ENCODE data around the gene RAB11FIP3.

RAB11FIP3 gene

DNA sequence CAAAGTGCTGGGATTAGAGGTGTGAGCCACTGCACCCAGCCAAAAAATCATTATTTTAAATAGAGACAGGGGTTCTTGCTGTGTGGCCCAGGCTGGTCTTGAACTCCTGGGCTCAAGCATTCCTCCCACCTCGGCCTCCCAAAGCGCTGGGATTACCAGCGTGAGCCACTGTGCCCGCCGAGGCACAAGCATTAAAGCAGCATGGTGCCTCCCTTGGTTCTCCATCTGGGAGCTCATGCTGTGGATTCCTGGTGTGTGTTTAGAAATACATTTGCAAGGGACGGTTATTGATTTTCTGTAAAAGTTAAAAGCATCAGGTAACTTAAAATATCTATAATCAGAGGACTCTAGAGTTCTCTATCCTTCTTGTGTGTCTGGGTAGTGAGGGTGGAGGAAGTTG lies 87.4 kb downstream of the RAB11FIP3 start:
- H3K36me3 Mint-ChIP-seq, result peaks cover 6% of the 10 kb centered on the region
- ATAC-seq (ENCODE audit: low read depth), result no peak
- no peak for DNase-seq (ENCODE audit: low spot score in 2 of 2)
- H3K27ac Mint-ChIP-seq, result no peak overlapping the region
- H3K4me1 Mint-ChIP-seq, result no peaks in the 10 kb centered on the region
- H3K27me3 Mint-ChIP-seq, result no peaks in the 10 kb centered on the region
- no peaks in the 10 kb centered on the region for H3K9me3 Mint-ChIP-seq
- H3K4me3 Mint-ChIP-seq, result no peak overlapping the region

GRCh38 chr16:513950-514349 lies 88.5 kb downstream of the RAB11FIP3 start:
- ATAC-seq (ENCODE audit: low read depth) (no peak), DNase-seq (ENCODE audit: low spot score in 2 of 2) (no peak)
- Mint-ChIP-seq H3K9me3 (no peaks in the 10 kb centered on the region), H3K4me3 (no peak overlapping the region), H3K27me3 (no peaks in the 10 kb centered on the region), H3K36me3 (peaks cover 6% of the 10 kb centered on the region), H3K27ac (no peak overlapping the region), H3K4me1 (no peaks in the 10 kb centered on the region)

DNA sequence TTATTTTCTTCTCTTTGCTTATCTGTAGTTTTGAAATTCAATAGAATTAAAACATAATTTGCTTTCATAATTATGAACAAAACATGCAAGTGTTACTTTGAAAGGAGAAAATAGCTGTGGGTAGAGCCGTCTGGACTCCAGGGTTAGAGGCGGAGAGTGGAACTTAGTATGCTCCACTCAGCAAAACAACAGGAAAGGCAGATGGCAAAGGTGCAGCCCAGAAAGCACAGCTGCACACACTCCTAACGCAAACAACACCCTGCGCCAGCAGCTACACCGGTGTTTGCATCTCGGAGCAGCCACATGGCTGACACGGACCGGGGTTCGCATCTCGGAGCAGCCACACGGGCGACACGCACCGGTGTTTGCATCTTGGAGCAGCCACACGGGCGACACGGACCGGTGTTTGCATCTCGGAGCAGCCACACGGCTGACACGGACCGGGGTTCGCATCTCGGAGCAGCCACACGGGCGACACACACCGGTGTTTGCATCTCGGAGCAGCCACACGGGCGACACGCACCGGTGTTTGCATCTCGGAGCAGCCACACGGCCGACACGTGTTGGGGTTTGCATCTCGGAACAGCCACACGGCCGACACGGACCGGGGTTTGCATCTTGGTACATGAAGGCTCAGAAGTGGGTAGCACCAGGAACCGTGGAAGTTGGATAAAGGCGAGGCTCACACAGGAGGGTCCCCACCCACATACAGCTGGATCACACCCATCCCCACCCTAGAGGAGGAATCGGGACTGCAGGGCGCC lies 89.9 kb downstream of the RAB11FIP3 start:
- Mint-ChIP-seq H3K27ac (no peak overlapping the region), H3K36me3 (peaks cover 6% of the 10 kb centered on the region), H3K9me3 (no peaks in the 10 kb centered on the region), H3K4me3 (no peak overlapping the region), H3K4me1 (no peaks in the 10 kb centered on the region), H3K27me3 (no peaks in the 10 kb centered on the region)
- ATAC-seq (ENCODE audit: low read depth), result no peak
- no peak for DNase-seq (ENCODE audit: low spot score in 2 of 2)

GRCh38 chr16:515939-516226 lies 90.4 kb downstream of the RAB11FIP3 start:
- DNase-seq (ENCODE audit: low spot score in 2 of 2) (no peak), ATAC-seq (ENCODE audit: low read depth) (no peak)
- Mint-ChIP-seq H3K27me3 (no peaks in the 10 kb centered on the region), H3K4me3 (no peak overlapping the region), H3K4me1 (no peaks in the 10 kb centered on the region), H3K9me3 (no peaks in the 10 kb centered on the region), H3K36me3 (peaks cover 6% of the 10 kb centered on the region), H3K27ac (no peak overlapping the region)

DNA sequence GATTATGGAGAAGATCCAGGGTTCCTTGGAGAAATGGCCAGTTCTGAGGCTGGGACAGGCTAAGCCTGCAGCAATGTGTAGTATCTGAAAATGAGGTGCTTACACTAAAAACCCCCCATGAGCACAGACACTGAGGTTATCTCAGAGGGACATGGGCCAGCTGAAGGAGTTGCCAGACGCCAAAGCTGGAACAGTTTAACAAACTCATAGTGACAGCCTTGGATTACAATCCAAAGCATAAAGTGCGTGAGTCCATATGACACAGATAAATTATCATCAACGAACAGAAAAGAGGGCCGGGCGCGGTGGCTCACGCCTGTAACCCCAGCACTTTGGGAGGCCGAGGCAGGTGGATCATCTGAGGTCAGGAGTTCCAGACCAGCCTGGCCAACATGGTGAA lies 90.9 kb downstream of the RAB11FIP3 start:
- DNase-seq (ENCODE audit: low spot score in 2 of 2) (no peak), ATAC-seq (ENCODE audit: low read depth) (no peak)
- Mint-ChIP-seq H3K9me3 (no peaks in the 10 kb centered on the region), H3K36me3 (peaks cover 6% of the 10 kb centered on the region), H3K27ac (no peak overlapping the region), H3K4me3 (no peak overlapping the region), H3K27me3 (no peaks in the 10 kb centered on the region), H3K4me1 (no peaks in the 10 kb centered on the region)

- Mint-ChIP-seq H3K36me3 (peaks cover 6% of the 10 kb centered on the region), H3K4me3 (no peak overlapping the region), H3K9me3 (no peaks in the 10 kb centered on the region), H3K4me1 (peaks cover 2% of the 10 kb centered on the region), H3K27ac (no peak overlapping the region), H3K27me3 (no peaks in the 10 kb centered on the region)
- no peak for ATAC-seq (ENCODE audit: low read depth)
- no peak for DNase-seq (ENCODE audit: low spot score in 2 of 2)
These were observed 93.4 kb downstream of the RAB11FIP3 start for GRCh38 chr16:518858-519257.

DNA sequence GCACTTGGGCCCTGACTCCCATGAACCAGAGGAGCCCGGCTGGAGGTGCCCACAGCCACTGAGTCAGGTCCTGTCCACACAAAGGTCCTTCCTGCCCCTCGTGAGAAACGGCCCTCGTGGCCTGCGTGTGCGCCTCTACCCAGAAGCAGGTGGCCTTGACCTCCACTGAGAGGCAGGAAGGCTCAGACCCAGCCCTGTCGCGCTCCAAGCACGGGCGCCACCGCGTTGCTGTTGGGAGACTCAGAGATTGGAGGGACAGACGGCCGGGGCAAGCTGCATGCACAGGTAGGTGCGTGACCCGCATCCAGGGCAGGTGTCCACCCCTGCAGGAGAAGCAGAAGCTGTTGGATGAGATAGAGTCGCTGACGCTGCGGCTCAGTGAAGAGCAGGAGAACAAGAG lies 94.0 kb downstream of the RAB11FIP3 start:
- Mint-ChIP-seq H3K27ac (no peak overlapping the region), H3K27me3 (no peaks in the 10 kb centered on the region), H3K36me3 (peaks cover 3% of the 10 kb centered on the region), H3K4me1 (peaks cover 5% of the 10 kb centered on the region), H3K4me3 (no peak overlapping the region), H3K9me3 (no peaks in the 10 kb centered on the region)
- DNase-seq (ENCODE audit: low spot score in 2 of 2), result no peak
- no peak for ATAC-seq (ENCODE audit: low read depth)

DNA sequence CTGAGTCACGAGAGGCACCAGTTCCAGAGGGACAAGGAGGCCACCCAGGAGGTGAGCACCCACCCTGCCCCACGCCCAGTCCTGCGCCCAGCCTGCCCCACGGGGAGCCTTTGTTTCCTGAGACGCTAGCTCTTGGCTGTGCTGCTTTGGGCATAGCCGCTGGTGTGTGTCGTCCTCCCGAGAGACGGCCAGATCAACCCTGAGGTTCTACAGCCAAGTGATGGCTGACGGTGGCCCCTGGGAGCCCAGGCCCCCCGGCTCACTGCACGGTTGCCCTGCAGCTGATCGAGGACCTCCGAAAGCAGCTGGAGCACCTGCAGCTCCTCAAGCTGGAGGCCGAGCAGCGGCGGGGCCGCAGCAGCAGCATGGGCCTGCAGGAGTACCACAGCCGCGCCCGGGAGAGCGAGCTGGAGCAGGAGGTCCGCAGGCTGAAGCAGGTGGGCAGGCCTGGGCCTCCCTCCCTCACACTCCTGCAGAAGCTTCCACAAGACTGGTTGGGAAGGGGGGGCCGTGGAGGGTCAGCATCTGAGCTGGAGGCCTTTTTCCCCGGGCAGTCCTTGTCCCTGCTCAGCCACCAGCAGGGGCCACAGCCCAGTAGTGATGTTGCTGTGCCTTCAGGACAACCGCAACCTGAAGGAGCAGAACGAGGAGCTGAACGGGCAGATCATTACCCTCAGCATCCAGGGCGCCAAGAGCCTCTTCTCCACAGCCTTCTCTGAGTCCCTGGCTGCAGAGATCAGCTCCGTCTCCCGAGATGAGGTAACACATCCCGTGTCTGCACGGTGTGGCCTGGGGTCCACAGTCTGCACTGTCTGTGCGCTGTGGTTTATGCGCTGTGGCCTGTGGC lies 94.6 kb downstream of the RAB11FIP3 start:
- peaks cover 5% of the 10 kb centered on the region for H3K4me1 Mint-ChIP-seq

DNA sequence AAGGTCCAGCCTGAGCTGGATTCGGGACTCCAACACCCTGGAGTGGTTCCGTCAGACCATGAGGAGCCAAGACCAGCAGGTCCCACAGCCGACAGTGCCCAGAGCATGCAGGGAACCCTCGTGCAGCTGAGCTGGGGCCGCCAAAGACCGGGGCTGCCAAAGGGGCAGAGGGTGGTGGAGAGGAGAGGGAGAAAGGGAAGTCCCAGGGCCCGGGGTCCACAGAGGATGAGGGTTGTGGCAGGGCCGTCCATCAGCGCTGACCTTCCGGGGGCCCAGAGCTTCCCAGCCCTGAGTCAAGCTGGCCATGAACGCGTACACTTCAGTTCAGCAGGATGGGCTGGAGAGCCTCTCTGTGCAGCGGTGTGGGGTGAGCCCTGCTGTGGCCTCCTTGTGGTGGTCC lies 95.4 kb downstream of the RAB11FIP3 start:
- no peak for DNase-seq (ENCODE audit: low spot score in 2 of 2)
- no peaks in the 10 kb centered on the region for H3K27me3 Mint-ChIP-seq
- H3K4me1 Mint-ChIP-seq, result peaks cover 11% of the 10 kb centered on the region
- H3K9me3 Mint-ChIP-seq, result no peaks in the 10 kb centered on the region
- H3K36me3 Mint-ChIP-seq, result no peaks in the 10 kb centered on the region
- no peak overlapping the region for H3K27ac Mint-ChIP-seq
- no peak overlapping the region for H3K4me3 Mint-ChIP-seq
- no peak for ATAC-seq (ENCODE audit: low read depth)

More for the DNA sequence above, 94.6 kb downstream of the RAB11FIP3 start:
- Mint-ChIP-seq H3K27ac (no peak overlapping the region), H3K9me3 (no peaks in the 10 kb centered on the region), H3K36me3 (no peaks in the 10 kb centered on the region), H3K4me3 (no peak overlapping the region), H3K27me3 (no peaks in the 10 kb centered on the region)
- ATAC-seq (ENCODE audit: low read depth) (no peak), DNase-seq (ENCODE audit: low spot score in 2 of 2) (no peak)

DNA sequence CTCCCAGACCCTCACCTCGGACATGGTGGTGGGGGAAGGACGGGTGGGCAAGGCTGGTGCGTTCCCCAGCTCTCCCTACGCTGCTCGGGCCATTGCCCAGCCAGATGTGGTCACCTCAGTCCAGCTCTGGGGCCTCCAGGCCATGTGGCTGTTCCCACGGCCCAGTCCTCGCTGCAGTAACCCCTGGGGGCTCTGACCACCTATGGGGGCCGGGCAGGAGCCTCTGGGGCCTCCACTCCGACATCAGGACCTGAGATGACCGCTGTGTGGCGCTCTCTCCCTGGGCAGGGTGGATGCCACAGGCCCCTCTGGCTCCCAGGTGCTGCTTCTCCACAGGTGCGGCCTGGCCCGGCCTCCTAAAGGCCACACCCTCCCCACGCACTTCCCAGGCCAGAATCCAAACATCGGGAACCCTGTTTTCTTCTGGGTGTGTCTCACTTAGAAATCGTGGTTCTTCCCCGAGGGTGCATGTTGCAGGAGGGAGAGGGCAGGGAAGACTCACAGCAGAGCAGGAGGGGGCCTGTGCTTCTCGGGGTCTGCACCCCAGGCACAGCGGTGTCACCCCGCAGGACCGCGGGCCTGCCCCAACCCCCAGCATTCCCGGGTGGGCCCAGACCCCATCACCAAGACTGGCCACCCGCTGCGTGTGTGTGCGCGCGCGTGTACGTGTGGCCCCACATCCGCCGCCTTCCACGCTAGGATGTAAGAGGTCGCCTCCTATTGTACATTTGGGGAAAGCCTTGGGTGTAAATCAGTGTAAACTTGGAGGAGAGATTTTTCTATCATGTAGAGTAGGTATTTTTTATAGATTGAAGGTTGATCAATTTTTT lies 96.1 kb downstream of the RAB11FIP3 start:
- DNase-seq (ENCODE audit: low spot score in 2 of 2) (no peak), ATAC-seq (ENCODE audit: low read depth) (no peak)
- H3K27me3 Mint-ChIP-seq, result no peaks in the 10 kb centered on the region
- peaks cover 13% of the 10 kb centered on the region for H3K4me1 Mint-ChIP-seq
- H3K4me3 Mint-ChIP-seq, result no peak overlapping the region
- H3K36me3 Mint-ChIP-seq, result no peaks in the 10 kb centered on the region
- H3K9me3 Mint-ChIP-seq, result no peaks in the 10 kb centered on the region
- no peak overlapping the region for H3K27ac Mint-ChIP-seq

GRCh38 chr16:522320-523096 lies 97.1 kb downstream of the RAB11FIP3 start:
- no peaks in the 10 kb centered on the region for H3K9me3 Mint-ChIP-seq
- no peak for DNase-seq (ENCODE audit: low spot score in 2 of 2)
- no peak for ATAC-seq (ENCODE audit: low read depth)
- H3K4me1 Mint-ChIP-seq, result peaks cover 14% of the 10 kb centered on the region
- no peak overlapping the region for H3K27ac Mint-ChIP-seq
- H3K4me3 Mint-ChIP-seq, result no peak overlapping the region
- H3K27me3 Mint-ChIP-seq, result no peaks in the 10 kb centered on the region
- no peaks in the 10 kb centered on the region for H3K36me3 Mint-ChIP-seq

DNA sequence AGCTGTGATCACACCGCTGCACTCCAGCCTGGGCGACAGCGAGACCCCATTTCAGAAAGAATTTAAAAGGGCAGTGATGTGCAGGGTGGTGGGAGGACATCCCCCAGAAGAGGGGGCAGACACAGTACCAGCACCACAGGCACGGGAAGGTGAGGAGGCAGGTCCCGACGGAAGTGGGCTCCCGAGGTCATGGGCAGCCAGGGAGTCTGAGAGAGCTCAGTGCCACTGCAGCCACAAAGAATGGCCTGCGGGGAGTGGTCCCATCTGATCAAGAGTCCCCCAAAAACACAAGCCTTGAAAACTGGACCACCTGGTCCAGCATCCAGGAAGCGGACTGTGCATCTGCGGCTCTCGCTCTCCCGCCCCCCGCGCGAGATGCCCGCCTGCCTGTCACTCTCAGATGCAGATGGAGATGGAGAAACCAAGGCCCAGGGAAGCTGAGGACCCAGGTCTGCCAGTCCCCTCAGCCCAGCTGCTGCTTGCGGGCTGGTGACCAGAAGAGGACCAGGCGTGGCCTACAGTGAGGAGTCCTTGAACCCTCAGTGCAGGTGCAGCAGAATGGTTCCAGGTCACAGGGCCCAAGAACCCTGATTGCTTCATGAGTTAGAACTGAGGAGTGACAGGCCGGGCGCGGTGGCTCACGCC lies 97.8 kb downstream of the RAB11FIP3 start:
- Mint-ChIP-seq H3K27me3 (no peaks in the 10 kb centered on the region), H3K27ac (no peak overlapping the region), H3K9me3 (no peaks in the 10 kb centered on the region), H3K36me3 (no peaks in the 10 kb centered on the region), H3K4me3 (no peak overlapping the region), H3K4me1 (peaks cover 14% of the 10 kb centered on the region)
- ATAC-seq (ENCODE audit: low read depth), result no peak
- no peak for DNase-seq (ENCODE audit: low spot score in 2 of 2)

DNA sequence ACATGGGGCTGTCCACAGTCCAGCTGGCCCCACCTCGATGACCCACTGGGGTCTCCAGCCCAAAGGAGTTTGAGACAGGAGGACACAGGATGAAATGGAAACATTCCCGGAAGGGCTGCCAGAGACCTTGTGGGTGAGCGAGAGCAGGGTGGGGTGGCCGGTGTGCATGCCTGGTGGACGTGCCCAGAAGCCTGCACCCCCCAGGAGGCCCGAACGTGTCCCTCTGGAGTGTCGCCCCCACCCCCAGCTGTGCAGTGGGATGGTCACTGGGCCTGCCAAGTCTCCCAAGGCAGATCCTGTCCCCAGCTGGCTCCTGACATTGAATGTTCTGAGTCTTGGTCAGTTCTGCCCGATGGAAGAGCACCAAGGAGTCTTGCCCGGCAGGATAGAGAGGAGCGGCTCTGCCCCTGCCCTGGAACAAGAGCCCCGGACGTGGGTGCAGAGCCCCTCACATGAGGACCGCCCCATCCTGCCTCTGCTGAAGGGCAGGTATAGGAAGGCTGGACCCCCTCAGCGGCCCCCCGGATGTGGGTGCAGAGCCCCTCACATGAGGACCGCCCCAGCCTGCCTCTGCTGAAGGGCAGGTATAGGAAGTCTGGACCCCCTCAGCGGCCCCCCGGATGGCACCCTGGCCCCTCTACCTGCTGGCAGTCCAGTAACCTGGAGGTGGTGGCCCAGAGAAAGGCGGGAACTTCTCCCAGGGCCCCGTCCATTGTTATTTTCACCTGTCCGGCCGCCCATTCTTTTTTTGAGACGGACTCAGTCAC lies 99.0 kb downstream of the RAB11FIP3 start:
- Mint-ChIP-seq H3K9me3 (no peaks in the 10 kb centered on the region), H3K27me3 (no peaks in the 10 kb centered on the region), H3K4me1 (peaks cover 22% of the 10 kb centered on the region), H3K4me3 (no peak overlapping the region), H3K36me3 (no peaks in the 10 kb centered on the region), H3K27ac (peak overlapping the region; percentile 41)
- ATAC-seq (ENCODE audit: low read depth) (no peak), DNase-seq (ENCODE audit: low spot score in 2 of 2) (no peak)
